Trophoblast cell (in vitro differentiated cells and primary cell): ENCODE measurements around the gene SRR.
"Not testable (repeated sequence)": the region's sequence is repeated elsewhere in the genome, so short reads cannot be mapped to it uniquely, and the experiment has no call there.

Experiments used
- DNase-seq, 2 donors: peaks; one replicate each; pipeline ENCODE4 v3.0.0-alpha.2; 2016
- H2AFZ ChIP-seq: 2 replicates; pipeline ENCODE4 v1.6.1; 2013; ENCODE audit warnings: low read length, moderate library complexity, mild to moderate bottlenecking; ENCODE audit not compliant: insufficient read depth, poor library complexity
- H2AK5ac ChIP-seq: 2 replicates; pipeline ENCODE4 v1.6.1; 2013; ENCODE audit warnings: mild to moderate bottlenecking, low read length
- H2BK120ac ChIP-seq: 2 replicates; pipeline ENCODE4 v1.6.1; 2013; ENCODE audit warnings: low read length, mild to moderate bottlenecking, moderate library complexity; ENCODE audit not compliant: insufficient read depth, poor library complexity
- H2BK12ac ChIP-seq: 2 replicates; pipeline ENCODE4 v1.6.1; 2013; ENCODE audit warnings: mild to moderate bottlenecking, low read length, moderate library complexity
- H2BK5ac ChIP-seq: 2 replicates; pipeline ENCODE4 v1.6.1; 2013; ENCODE audit warnings: low read length, low read depth, moderate library complexity, mild to moderate bottlenecking; ENCODE audit not compliant: poor library complexity
- H3K14ac ChIP-seq: 2 replicates; pipeline ENCODE4 v1.6.1; 2013; ENCODE audit warnings: mild to moderate bottlenecking, low read length
- H3K18ac ChIP-seq: 2 replicates; pipeline ENCODE4 v1.6.1; 2013; ENCODE audit warnings: mild to moderate bottlenecking, low read length
- H3K23ac ChIP-seq: 2 replicates; pipeline ENCODE4 v1.6.1; 2013; ENCODE audit warnings: low read length
- H3K27ac ChIP-seq: 2 replicates; pipeline ENCODE4 v1.5.1; 2013; ENCODE audit warnings: low read depth, mild to moderate bottlenecking, inconsistent platforms, low read length, moderate library complexity
- H3K27me3 ChIP-seq: 2 replicates; pipeline ENCODE4 v1.6.1; 2013; ENCODE audit warnings: inconsistent platforms, mild to moderate bottlenecking, low read length, moderate library complexity; ENCODE audit not compliant: insufficient read depth
- H3K36me3 ChIP-seq, 2 experiments: 1 replicate in 1 of 2; 2 replicates in 1 of 2; pipeline ENCODE4 v1.6.1; 2013; ENCODE audit warnings: low read length in 2 of 2, mild to moderate bottlenecking in 2 of 2, moderate library complexity in 1 of 2; ENCODE audit not compliant: insufficient read depth in 2 of 2, control insufficient read depth in 1 of 2
- H3K4ac ChIP-seq: 2 replicates; pipeline ENCODE4 v1.6.1; 2013; ENCODE audit warnings: low read depth, mild to moderate bottlenecking, low read length, moderate library complexity
- H3K4me1 ChIP-seq, 2 experiments: 1 replicate in 1 of 2; 2 replicates in 1 of 2; pipeline ENCODE4 v1.6.1; 2013; ENCODE audit warnings: low read length in 2 of 2, mild to moderate bottlenecking in 2 of 2, moderate library complexity in 1 of 2; ENCODE audit not compliant: insufficient read depth in 2 of 2, control insufficient read depth in 1 of 2
- H3K4me2 ChIP-seq: 2 replicates; pipeline ENCODE4 v1.6.1; 2013; ENCODE audit warnings: inconsistent platforms, mild to moderate bottlenecking, low read length, moderate library complexity
- H3K4me3 ChIP-seq: 2 replicates; pipeline ENCODE4 v1.5.1; 2013; ENCODE audit warnings: mild to moderate bottlenecking, low read depth, low read length, inconsistent platforms
- H3K79me1 ChIP-seq: one replicate; pipeline ENCODE4 v1.6.1; 2013; ENCODE audit warnings: low read length
- H3K79me2 ChIP-seq: 2 replicates; pipeline ENCODE4 v1.6.1; 2013; ENCODE audit warnings: low read length, mild to moderate bottlenecking; ENCODE audit not compliant: control insufficient read depth, insufficient read depth, poor library complexity
- H3K9ac ChIP-seq: 2 replicates; pipeline ENCODE4 v1.6.1; 2013; ENCODE audit warnings: mild to moderate bottlenecking, low read length
- H3K9me3 ChIP-seq: 2 replicates; pipeline ENCODE4 v1.6.1; 2013; ENCODE audit warnings: low read depth, mild to moderate bottlenecking, control low read depth, inconsistent platforms, low read length; ENCODE audit not compliant: insufficient read depth
- H4K12ac ChIP-seq: 2 replicates; pipeline ENCODE4 v1.6.1; 2013; ENCODE audit warnings: low read depth, mild to moderate bottlenecking, low read length, moderate library complexity
- H4K8ac ChIP-seq: 2 replicates; pipeline ENCODE4 v1.6.1; 2013; ENCODE audit warnings: low read depth, mild to moderate bottlenecking, low read length, moderate library complexity
- H4K91ac ChIP-seq: one replicate; pipeline ENCODE4 v1.6.1; 2013; ENCODE audit warnings: low read depth, mild to moderate bottlenecking, low read length, moderate library complexity
- WGBS: extraction: QIAGEN DNeasy Blood & Tissue Kit; methylation state at CpG from one replicate; pipeline ENCODE4 v1.1.7; 2013; ENCODE audit warnings: missing lambda C conversion rate; ENCODE audit not compliant: insufficient read length, insufficient coverage; ENCODE audit errors: extremely low coverage; 5-methylcytosine and 5-hydroxymethylcytosine counted together

The SRR gene

DNA sequence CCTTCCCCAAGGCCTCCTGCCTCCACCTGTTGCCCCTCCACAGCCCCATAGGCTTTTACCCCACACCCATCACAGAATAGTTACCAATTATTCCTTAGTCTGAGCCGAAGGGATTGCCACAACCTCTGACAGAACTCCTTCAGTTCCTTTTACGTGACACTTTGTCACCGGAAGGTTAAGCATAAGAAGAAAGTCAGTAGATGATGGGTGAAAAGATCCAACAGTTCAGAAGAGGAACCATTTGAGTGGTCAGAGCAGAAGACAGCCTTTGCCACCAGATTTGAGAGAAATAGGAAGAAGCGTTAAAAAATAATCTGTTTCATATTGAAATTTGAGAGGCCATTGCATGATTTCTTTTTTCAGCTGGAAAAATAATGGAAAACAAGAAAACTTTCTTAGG, 1.2 kb downstream of the SRR start:
- no peak overlapping the region for H2BK12ac ChIP-seq
- H2BK120ac ChIP-seq = no peak overlapping the region
- no CpG with 5 or more reads among the region's 4 CpGs for WGBS
- H2AFZ ChIP-seq = no peak overlapping the region
- no peak overlapping the region for H3K4me3 ChIP-seq
- no peak overlapping the region for H4K91ac ChIP-seq
- no peak overlapping the region for H3K14ac ChIP-seq
- H3K36me3 ChIP-seq = peaks cover 2 to 5% of the 10 kb centered on the region in 2 experiments
- H3K4me1 ChIP-seq = peaks cover 5 to 8% of the 10 kb centered on the region in 2 experiments
- H3K27me3 ChIP-seq = no peaks in the 10 kb centered on the region
- H3K79me1 ChIP-seq = peaks cover 11% of the 10 kb centered on the region
- no peak overlapping the region for H4K8ac ChIP-seq
- peaks cover 10% of the 10 kb centered on the region for H3K79me2 ChIP-seq
- H2AK5ac ChIP-seq = no peak overlapping the region
- no peak overlapping the region for H3K9ac ChIP-seq
- no peak overlapping the region for H3K27ac ChIP-seq
- H3K18ac ChIP-seq = no peak overlapping the region
- H3K23ac ChIP-seq = no peak overlapping the region
- no peak overlapping the region for H3K4ac ChIP-seq
- no peak overlapping the region for H2BK5ac ChIP-seq
- H3K9me3 ChIP-seq = no peaks in the 10 kb centered on the region
- H3K4me2 ChIP-seq = no peak overlapping the region
- DNase-seq = no peak
- no peak overlapping the region for H4K12ac ChIP-seq

DNA sequence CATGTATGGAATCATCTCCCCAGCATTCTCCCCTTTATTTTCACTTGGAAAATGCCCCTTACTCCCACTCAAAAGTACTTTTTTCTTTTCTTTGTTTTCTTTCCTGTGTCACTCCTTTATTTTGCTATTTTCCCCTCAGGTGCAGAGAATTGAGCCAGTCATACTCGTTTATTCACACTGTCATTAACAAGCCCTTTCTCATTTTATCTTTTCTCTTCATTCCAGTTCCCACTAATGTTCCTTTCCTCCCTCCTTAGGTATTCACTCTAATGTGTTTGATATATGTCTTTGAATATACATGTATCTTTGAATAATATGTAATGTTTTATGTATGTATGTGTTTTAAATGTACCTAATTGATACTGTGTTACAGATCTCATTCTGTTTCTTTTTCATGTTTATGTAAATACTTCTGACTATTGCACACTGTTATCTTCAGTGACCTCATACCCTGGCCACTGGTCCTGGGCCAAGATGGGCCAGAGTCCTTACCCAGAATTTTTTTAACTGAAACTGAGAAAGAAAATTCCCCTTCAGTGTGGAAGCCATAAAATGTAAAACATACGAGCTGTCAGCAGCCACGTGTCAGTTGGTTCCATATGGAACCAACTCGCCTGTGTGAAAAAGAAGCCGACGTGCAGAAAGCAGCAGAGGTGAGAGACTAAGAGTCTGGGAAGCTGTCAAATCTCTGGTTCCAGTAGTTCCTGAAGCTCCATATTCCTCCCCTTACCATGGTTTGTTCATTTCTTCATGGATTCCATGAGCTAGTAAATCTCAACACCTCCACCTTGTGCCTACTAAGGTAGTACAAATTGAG, 5.8 kb downstream of the SRR start:
- no peak overlapping the region for H4K8ac ChIP-seq

DNA sequence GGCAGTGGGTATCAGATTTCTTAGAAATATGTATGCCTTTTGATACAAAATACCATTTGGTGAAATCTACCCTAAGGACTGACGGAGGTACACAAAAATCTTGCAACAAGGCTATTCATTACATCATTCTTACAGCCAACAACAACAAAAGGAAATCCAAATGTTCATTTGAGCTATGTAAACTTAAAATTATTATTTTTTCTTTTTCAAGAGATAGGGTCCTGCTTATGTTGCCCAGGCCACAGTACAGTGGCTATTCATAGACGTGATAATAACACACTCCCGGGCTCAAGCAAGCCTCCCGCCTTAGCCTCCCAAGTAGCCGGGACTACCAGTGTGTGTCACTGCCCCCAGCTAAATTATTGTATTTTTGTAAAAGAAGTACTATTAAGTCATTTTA, 9.0 kb downstream of the SRR start:
- Histone ChIP-seq H2BK12ac (no peak overlapping the region), H2AK5ac (no peak overlapping the region), H3K79me1 (no peaks in the 10 kb centered on the region), H3K4me1 (no peaks in the 10 kb centered on the region), H2BK120ac (no peak overlapping the region), H3K4ac (no peak overlapping the region), H3K4me2 (no peak overlapping the region), H4K8ac (no peak overlapping the region), H3K14ac (no peak overlapping the region), H2BK5ac (no peak overlapping the region), H4K12ac (no peak overlapping the region), H3K4me3 (no peak overlapping the region), H3K9ac (no peak overlapping the region), H3K27me3 (no peaks in the 10 kb centered on the region), H3K9me3 (no peaks in the 10 kb centered on the region), H3K23ac (no peak overlapping the region), H3K18ac (no peak overlapping the region), H3K79me2 (no peaks in the 10 kb centered on the region), H4K91ac (no peak overlapping the region), H2AFZ (no peak overlapping the region), H3K27ac (no peak overlapping the region), H3K36me3 (peaks cover 0 to 3% of the 10 kb centered on the region in 2 experiments)
- no CpG with 5 or more reads among the region's 5 CpGs for WGBS
- no peak for DNase-seq

More for the DNA sequence above, 5.8 kb downstream of the SRR start:
- Histone ChIP-seq H3K27ac (no peak overlapping the region), H3K4me3 (no peak overlapping the region), H2BK12ac (no peak overlapping the region), H3K79me1 (no peaks in the 10 kb centered on the region), H3K9ac (no peak overlapping the region), H3K23ac (no peak overlapping the region), H3K18ac (no peak overlapping the region), H3K4me1 (no peaks in the 10 kb centered on the region), H2BK5ac (no peak overlapping the region), H3K9me3 (no peaks in the 10 kb centered on the region), H3K14ac (no peak overlapping the region), H4K12ac (no peak overlapping the region), H3K4me2 (no peak overlapping the region), H2BK120ac (no peak overlapping the region), H2AFZ (no peak overlapping the region), H3K79me2 (no peaks in the 10 kb centered on the region), H2AK5ac (no peak overlapping the region), H3K27me3 (no peaks in the 10 kb centered on the region), H3K4ac (no peak overlapping the region), H3K36me3 (peaks cover 0 to 3% of the 10 kb centered on the region in 2 experiments), H4K91ac (no peak overlapping the region)
- WGBS = no CpG with 5 or more reads among the region's 6 CpGs
- DNase-seq = no peak

DNA sequence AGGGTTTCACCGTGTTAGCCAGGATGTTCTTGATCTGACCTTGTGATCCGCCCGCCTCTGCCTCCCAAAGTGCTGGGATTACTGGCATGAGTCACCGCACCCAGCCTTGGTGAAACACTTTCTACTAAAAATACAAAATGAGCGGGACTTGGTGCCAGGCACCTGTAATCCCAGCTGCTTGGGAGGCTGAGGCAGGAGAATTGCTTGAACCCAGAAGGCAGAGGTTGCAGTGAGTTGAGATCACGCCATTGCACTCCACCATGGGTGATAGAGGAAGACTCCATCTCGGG, 13.1 kb downstream of the SRR start:
- not testable (repeated sequence) for H4K8ac ChIP-seq, H3K9ac ChIP-seq, H3K27me3 ChIP-seq, H2BK120ac ChIP-seq, H3K23ac ChIP-seq, H3K4me1 ChIP-seq, H3K9me3 ChIP-seq, H3K79me1 ChIP-seq, H3K4me3 ChIP-seq, H3K4ac ChIP-seq, H3K79me2 ChIP-seq, H2AK5ac ChIP-seq, H2BK5ac ChIP-seq, H3K4me2 ChIP-seq, H2BK12ac ChIP-seq, H3K27ac ChIP-seq, H2AFZ ChIP-seq, H3K14ac ChIP-seq, H3K36me3 ChIP-seq, H4K12ac ChIP-seq, H3K18ac ChIP-seq, H4K91ac ChIP-seq
- DNase-seq = peak in 1 of 2 donors; percentile 29
- WGBS = no CpG with 5 or more reads among the region's 7 CpGs
